Astrocyte (in vitro differentiated cells and primary cell): Measurements from ENCODE around the gene ARL13B. TPM values are rescaled to one million over a fixed set of nuclear protein-coding genes. Genes with fewer than 3 reads are reported as not detected.

ENCODE experiments used
- DNase-seq: peaks from one replicate; pipeline ENCODE4 v3.0.0-alpha.2; 2010; ENCODE audit warnings: low read depth
- FAIRE-seq: peaks from 2 replicates; lab custom pipeline; 2011; peaks lifted over from hg19 to GRCh38; lab: Jason Lieb, UNC
- H2AFZ ChIP-seq: 2 replicates; pipeline ENCODE4 v1.6.0; 2012; ENCODE audit warnings: low read depth, low read length, inconsistent platforms
- H3K27ac ChIP-seq: 2 replicates; pipeline ENCODE4 v1.5.1; 2011; ENCODE audit warnings: low read depth, low read length, inconsistent platforms
- H3K27me3 ChIP-seq: 2 replicates; pipeline ENCODE4 v1.6.0; 2011; ENCODE audit warnings: low read length, inconsistent platforms; ENCODE audit not compliant: insufficient read depth
- H3K36me3 ChIP-seq: 2 replicates; pipeline ENCODE4 v1.5.1; 2011; ENCODE audit warnings: low read length, inconsistent platforms; ENCODE audit not compliant: insufficient read depth
- H3K4me1 ChIP-seq: 2 replicates; pipeline ENCODE4 v1.5.1; 2011; ENCODE audit warnings: low read length, inconsistent platforms; ENCODE audit not compliant: insufficient read depth
- H3K4me2 ChIP-seq: 2 replicates; pipeline ENCODE4 v1.6.0; 2012; ENCODE audit warnings: low read length, inconsistent platforms
- H3K4me3 ChIP-seq: 2 replicates; pipeline ENCODE4 v1.5.1; 2011; ENCODE audit warnings: low read depth, mild to moderate bottlenecking, low read length, inconsistent platforms; ENCODE audit not compliant: insufficient read depth
- H3K79me2 ChIP-seq: 2 replicates; pipeline ENCODE4 v1.6.0; 2012; ENCODE audit warnings: mild to moderate bottlenecking, low read length, inconsistent platforms; ENCODE audit not compliant: insufficient read depth
- H3K9ac ChIP-seq: 2 replicates; pipeline ENCODE4 v1.6.0; 2012; ENCODE audit warnings: mild to moderate bottlenecking, low read length, inconsistent platforms
- H3K9me3 ChIP-seq: 2 replicates; pipeline ENCODE4 v1.5.1; 2012; ENCODE audit warnings: low read depth, mild to moderate bottlenecking, low read length, inconsistent platforms; ENCODE audit not compliant: insufficient read depth
- H4K20me1 ChIP-seq: 2 replicates; pipeline ENCODE4 v1.6.0; 2012; ENCODE audit warnings: low read length, inconsistent platforms; ENCODE audit not compliant: insufficient read depth
- H3K27ac Mint-ChIP-seq: one replicate; pipeline ENCODE4 v1.8.0; 2021; ENCODE audit warnings: mild to moderate bottlenecking, mixed read lengths; ENCODE audit not compliant: unreplicated experiment
- H3K27me3 Mint-ChIP-seq: one replicate; pipeline ENCODE4 v1.8.0; 2021; ENCODE audit warnings: low read depth, mixed read lengths; ENCODE audit not compliant: unreplicated experiment
- H3K36me3 Mint-ChIP-seq: one replicate; pipeline ENCODE4 v1.8.0; 2021; ENCODE audit warnings: low read depth, mixed read lengths; ENCODE audit not compliant: unreplicated experiment
- H3K4me1 Mint-ChIP-seq: one replicate; pipeline ENCODE4 v1.8.0; 2021; ENCODE audit warnings: low read depth, mixed read lengths; ENCODE audit not compliant: unreplicated experiment
- H3K4me3 Mint-ChIP-seq: one replicate; pipeline ENCODE4 v1.8.0; 2021; ENCODE audit warnings: mild to moderate bottlenecking, moderate library complexity, mixed read lengths; ENCODE audit not compliant: unreplicated experiment
- H3K9me3 Mint-ChIP-seq: one replicate; pipeline ENCODE4 v1.8.0; 2021; ENCODE audit warnings: mild to moderate bottlenecking, mixed read lengths; ENCODE audit not compliant: unreplicated experiment
- EZH2 ChIP-seq: IDR thresholded peaks from 2 replicates; pipeline ENCODE4 v1.6.1; 2012; ENCODE audit warnings: mild to moderate bottlenecking, low read length, inconsistent platforms; ENCODE audit not compliant: insufficient read depth
- total RNA-seq: library from RNA; stranded (reverse); gene quantifications from 2 replicates; pipeline ENCODE4 v1.2.1, GENCODE V29; 2021
- TF ChIP-seq, protein P1 (sequence below): IDR thresholded peaks from 2 replicates; pipeline ENCODE4 v1.5.1; 2011; ENCODE audit warnings: low read depth, mild to moderate bottlenecking, inconsistent platforms, low read length, moderate library complexity; ENCODE audit not compliant: insufficient read depth

Gene ARL13B
- total RNA-seq, 1 donor from 2014 or later, result 9.8 TPM

- no peak overlapping the region for H3K4me2 ChIP-seq
- TF ChIP-seq EZH2, result no peak
- TF ChIP-seq, protein P1, sequence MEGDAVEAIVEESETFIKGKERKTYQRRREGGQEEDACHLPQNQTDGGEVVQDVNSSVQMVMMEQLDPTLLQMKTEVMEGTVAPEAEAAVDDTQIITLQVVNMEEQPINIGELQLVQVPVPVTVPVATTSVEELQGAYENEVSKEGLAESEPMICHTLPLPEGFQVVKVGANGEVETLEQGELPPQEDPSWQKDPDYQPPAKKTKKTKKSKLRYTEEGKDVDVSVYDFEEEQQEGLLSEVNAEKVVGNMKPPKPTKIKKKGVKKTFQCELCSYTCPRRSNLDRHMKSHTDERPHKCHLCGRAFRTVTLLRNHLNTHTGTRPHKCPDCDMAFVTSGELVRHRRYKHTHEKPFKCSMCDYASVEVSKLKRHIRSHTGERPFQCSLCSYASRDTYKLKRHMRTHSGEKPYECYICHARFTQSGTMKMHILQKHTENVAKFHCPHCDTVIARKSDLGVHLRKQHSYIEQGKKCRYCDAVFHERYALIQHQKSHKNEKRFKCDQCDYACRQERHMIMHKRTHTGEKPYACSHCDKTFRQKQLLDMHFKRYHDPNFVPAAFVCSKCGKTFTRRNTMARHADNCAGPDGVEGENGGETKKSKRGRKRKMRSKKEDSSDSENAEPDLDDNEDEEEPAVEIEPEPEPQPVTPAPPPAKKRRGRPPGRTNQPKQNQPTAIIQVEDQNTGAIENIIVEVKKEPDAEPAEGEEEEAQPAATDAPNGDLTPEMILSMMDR, result no peak
- peaks cover 18% of the 10 kb centered on the region for H3K4me1 Mint-ChIP-seq
- DNase-seq (peak; percentile 49), FAIRE-seq (no peak)
- no peak overlapping the region for H3K9ac ChIP-seq
- no peaks in the 10 kb centered on the region for H3K9me3 ChIP-seq
- peaks cover 6% of the 10 kb centered on the region for H3K9me3 Mint-ChIP-seq
- no peaks in the 10 kb centered on the region for H3K27me3 ChIP-seq
- H3K27ac Mint-ChIP-seq, result peak overlapping the region; percentile 87
- H3K27ac ChIP-seq, result no peak overlapping the region
- no peaks in the 10 kb centered on the region for H3K36me3 ChIP-seq
- H3K4me1 ChIP-seq, result peaks cover 4% of the 10 kb centered on the region
- no peak overlapping the region for H3K4me3 Mint-ChIP-seq
- no peaks in the 10 kb centered on the region for H3K79me2 ChIP-seq
- H2AFZ ChIP-seq, result no peak overlapping the region
- H3K36me3 Mint-ChIP-seq, result no peaks in the 10 kb centered on the region
- peaks cover 4% of the 10 kb centered on the region for H3K27me3 Mint-ChIP-seq
- H4K20me1 ChIP-seq, result no peaks in the 10 kb centered on the region
- H3K4me3 ChIP-seq, result no peak overlapping the region
Measured at GRCh38 chr3:93969443-93969842, 10.5 kb upstream of the ARL13B start.

GRCh38 chr3:93969997-93970396 is 10.0 kb upstream of the ARL13B start:
- Histone ChIP-seq H3K4me2 (no peak overlapping the region), H3K36me3 (no peaks in the 10 kb centered on the region), H3K4me1 (peaks cover 4% of the 10 kb centered on the region), H3K9me3 (no peaks in the 10 kb centered on the region), H2AFZ (no peak overlapping the region), H3K79me2 (no peaks in the 10 kb centered on the region), H4K20me1 (no peaks in the 10 kb centered on the region), H3K9ac (no peak overlapping the region), H3K27ac (no peak overlapping the region), H3K4me3 (no peak overlapping the region), H3K27me3 (no peaks in the 10 kb centered on the region)
- no peak overlapping the region for H3K4me3 Mint-ChIP-seq
- FAIRE-seq (no peak), DNase-seq (no peak)
- H3K9me3 Mint-ChIP-seq, result peaks cover 2% of the 10 kb centered on the region
- TF ChIP-seq EZH2, result no peak
- TF ChIP-seq, protein P1, result no peak
- H3K4me1 Mint-ChIP-seq, result peaks cover 18% of the 10 kb centered on the region
- no peaks in the 10 kb centered on the region for H3K27me3 Mint-ChIP-seq
- peak overlapping the region; percentile 76 for H3K27ac Mint-ChIP-seq
- H3K36me3 Mint-ChIP-seq, result no peaks in the 10 kb centered on the region
